ENCODE data around the gene ATP13A5.

Gene ATP13A5

GRCh38 chr3:193250492-193250891 is 128.1 kb downstream of the ATP13A5 start:
- no peak for DNase-seq

GRCh38 chr3:193248848-193249468 is 129.6 kb downstream of the ATP13A5 start:
- DNase-seq: no peak

GRCh38 chr3:193243571-193243970 is 135.0 kb downstream of the ATP13A5 start:
- DNase-seq: no peak

GRCh38 chr3:193241716-193242115 is 136.8 kb downstream of the ATP13A5 start:
- no peak for DNase-seq

- no peak for DNase-seq
Observed at GRCh38 chr3:193240850-193241706, 137.5 kb downstream of the ATP13A5 start, which contains the start of gene PLAAT1. TSS of gene PLAAT1 (plus strand) at chr3:193241222. CDS start at chr3:193255651, 14,429 bp downstream.

- DNase-seq: no peak
Observed at GRCh38 chr3:193240436-193240849, 138.1 kb downstream of the ATP13A5 start.

GRCh38 chr3:193237030-193237429 is 141.5 kb downstream of the ATP13A5 start:
- DNase-seq: no peak

- DNase-seq: no peak
Observed at GRCh38 chr3:193236599-193236998, 142.0 kb downstream of the ATP13A5 start.

- no peak for DNase-seq
Observed at GRCh38 chr3:193231201-193231600, 147.4 kb downstream of the ATP13A5 start.

GRCh38 chr3:193230610-193231009 is 147.9 kb downstream of the ATP13A5 start:
- DNase-seq: no peak

- DNase-seq: no peak
Observed at GRCh38 chr3:193229851-193230420, 148.6 kb downstream of the ATP13A5 start.

GRCh38 chr3:193228206-193228605 is 150.3 kb downstream of the ATP13A5 start:
- no peak for DNase-seq

- no peak for DNase-seq
Observed at GRCh38 chr3:193225302-193226125, 153.0 kb downstream of the ATP13A5 start.
